GM19372 (cell line): ENCODE measurements around the gene UBASH3A.

Experiments used
- ATAC-seq: cut with Tn5 transposase; IDR thresholded peaks from one replicate; pipeline ENCODE4 v1.9.1; 2021; ENCODE audit warnings: mild to moderate bottlenecking, low read depth, moderate library complexity; ENCODE audit not compliant: unreplicated experiment

UBASH3A gene

GRCh38 chr21:42445311-42445710 is 41.6 kb downstream of the UBASH3A start:
- no peak for ATAC-seq

GRCh38 chr21:42446531-42446930 is 42.8 kb downstream of the UBASH3A start:
- ATAC-seq, result no peak

DNA sequence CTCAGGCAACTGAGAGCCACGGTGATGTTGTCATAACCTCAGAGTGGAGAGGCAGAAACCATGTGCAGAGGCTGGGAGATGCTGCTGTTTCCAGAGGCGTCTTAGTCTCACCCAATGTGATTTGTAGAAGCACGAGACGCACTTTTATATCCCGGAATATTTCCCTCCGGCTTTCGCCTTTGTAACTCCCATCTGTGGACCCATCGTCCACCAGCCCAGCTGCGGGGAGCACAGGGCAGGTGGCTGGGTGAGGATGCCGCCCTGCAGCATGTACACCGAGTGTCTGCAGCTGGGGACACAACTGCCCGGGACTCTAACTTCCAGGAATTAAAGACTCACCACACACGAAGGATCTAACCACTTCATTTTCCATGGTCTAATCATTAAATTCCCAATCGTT is 43.5 kb downstream of the UBASH3A start:
- ATAC-seq, result no peak

- no peak for ATAC-seq
These were observed 44.0 kb downstream of the UBASH3A start for GRCh38 chr21:42447732-42448131.

DNA sequence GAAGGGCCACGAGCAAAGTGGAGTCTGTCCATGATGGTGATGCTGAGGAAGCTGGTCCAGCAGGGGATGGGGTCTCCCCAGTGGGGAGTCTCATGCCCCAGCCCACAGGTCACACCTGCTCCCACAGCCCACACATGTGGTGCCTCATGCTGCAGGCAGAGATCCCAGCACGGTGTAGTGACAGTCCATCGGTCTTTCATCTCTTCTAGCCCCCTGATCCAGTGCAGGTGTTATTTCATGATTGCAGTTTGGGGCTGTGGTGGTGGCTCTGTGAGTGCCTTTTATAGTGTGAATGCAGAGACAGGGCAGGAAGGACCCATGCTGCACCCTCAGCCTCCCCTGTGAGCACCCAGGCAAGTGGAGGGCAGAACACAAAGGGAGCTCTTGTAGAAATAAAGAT is 45.0 kb downstream of the UBASH3A start:
- ATAC-seq, result no peak

- ATAC-seq, result no peak
These were observed 48.2 kb downstream of the UBASH3A start for GRCh38 chr21:42451941-42452340.

DNA sequence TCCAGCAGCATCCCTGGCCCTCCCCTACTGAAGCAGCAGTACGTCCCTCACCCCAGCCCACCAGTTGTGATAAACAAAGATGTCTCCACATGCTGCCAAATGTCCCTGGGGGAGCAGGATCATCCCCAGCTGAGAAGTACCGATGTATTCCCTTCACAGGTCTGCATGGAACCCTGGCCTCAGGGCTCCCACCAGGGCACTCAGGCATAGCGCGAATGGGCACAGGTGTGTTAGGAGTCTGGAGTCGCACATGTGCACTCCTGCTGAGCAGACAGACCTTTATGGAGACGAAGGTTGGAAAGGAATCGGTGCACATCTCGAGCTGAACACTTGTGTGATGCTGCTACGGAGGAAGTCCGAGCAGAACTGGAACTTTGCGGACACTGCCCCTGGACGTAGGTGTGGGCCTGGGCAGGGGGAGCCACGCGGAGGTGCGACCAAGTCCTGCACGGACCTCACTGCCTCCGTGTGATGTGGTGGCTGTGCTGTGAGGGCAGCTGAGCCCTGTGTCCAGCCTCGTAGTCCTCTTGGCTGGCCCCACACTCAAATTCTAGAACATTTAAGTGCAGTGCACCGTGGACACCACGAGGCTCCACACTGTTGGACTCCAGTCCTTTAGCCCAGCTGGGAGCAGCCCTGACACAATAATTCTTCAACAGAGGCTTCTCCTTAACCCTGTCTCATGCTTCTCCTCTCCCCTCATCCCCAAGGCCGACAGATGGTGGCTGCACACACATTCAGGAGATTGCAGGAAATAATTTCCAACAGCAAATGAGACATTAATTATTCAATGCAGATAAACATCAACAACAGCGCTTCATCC is 48.9 kb downstream of the UBASH3A start:
- no peak for ATAC-seq

GRCh38 chr21:42453224-42453985 is 49.7 kb downstream of the UBASH3A start:
- ATAC-seq, result no peak

DNA sequence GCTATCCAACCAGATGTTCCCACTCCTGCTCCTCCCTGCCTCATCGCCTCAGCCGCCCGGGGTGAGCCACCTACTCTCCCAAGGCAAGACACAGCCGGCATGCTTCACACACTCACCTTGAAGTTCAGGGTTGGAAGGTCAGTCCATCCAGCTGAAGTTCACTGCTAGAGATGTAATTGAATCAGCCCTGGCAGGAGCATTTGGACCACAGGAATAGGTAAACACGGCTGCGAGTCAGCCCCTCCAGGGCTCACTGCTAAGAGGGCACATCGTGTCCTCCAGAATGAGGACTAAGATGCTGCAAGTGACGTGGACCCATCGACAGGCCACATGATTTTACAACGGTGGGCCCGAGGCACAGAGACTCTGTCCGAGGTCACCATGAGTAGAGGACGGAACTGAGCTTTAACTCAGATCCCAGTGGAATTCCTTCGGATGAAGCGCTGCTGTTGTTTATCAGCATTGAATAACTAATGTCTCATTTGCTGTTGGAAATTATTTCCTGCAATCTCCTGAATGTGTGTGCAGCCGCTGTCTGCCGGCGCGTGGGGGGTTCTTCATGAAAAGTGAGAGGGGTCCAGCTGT is 50.4 kb downstream of the UBASH3A start:
- ATAC-seq, result no peak

DNA sequence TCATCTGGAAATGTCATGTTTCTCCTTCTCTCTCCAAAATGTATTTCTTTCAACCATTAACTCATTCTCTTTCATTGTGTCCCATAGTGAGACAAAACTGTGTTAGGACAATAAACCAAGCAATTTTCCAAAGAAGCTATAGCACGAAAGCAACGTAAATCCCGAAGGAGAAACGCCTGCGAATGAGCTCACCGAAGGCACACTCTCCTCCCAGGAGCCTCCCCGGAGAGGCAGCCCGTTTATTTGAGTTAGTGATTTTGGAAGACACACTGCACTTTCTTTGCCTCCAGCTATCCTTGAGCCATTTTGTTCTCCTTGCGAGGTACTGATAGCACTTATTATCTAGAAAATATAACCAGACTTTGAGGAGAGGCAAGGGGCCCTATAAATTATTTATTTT is 51.1 kb downstream of the UBASH3A start:
- no peak for ATAC-seq

GRCh38 chr21:42455196-42455595 is 51.5 kb downstream of the UBASH3A start:
- ATAC-seq, result no peak

GRCh38 chr21:42455754-42456440 is 52.2 kb downstream of the UBASH3A start:
- ATAC-seq, result no peak

DNA sequence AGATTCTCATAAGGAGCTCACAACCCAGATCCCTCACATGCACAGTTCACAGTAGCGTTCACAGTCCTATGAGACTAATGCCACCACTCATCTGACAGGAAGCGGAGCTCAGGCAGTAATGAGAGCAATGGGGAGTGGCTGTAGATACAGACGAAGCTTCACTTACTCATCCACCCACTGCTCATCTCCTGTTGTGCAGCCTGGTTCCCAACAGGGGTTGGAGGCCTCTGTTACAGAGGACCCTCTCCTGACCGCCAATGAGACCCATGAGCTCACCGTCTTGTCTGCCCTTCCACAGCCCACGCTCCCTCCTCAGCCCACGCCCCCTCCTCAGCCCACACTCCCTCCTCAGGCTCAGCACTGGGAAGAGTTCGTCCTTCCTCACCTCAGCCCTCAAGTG is 52.8 kb downstream of the UBASH3A start:
- ATAC-seq, result no peak

GRCh38 chr21:42459082-42459460 is 55.4 kb downstream of the UBASH3A start:
- ATAC-seq, result no peak

DNA sequence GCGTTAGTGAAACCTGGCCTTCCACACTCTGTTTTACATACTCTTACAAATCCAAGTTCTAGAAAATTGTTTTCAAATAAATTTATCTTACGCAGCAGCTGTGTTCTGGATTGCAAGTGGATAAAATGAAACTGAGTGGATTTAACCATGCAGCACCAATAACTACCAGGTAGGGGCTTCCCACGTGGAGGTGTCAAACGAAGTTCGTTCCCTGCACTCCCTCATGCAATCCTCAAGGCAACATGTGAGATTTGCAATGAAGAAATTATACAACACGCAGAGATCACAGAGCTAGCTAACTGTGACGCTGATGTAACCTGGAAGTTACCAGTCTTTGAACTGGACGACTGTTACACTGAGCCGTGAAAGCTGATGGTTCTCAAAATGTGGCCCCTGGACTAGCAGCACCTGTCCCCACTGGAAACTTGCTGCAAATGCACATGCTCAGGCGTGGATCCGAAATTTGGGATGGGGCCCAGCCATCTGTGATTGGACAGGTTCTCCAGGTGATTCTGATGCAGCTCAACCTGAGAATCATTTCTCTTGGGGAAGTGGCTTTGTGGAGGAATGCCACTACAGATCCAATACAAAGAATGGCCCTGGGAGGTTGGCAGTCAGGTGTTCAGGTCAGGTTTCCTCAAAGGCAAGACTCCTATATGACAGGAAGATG is 56.0 kb downstream of the UBASH3A start:
- ATAC-seq, result no peak

GRCh38 chr21:42460391-42461184 is 56.9 kb downstream of the UBASH3A start:
- ATAC-seq, result no peak

- ATAC-seq, result no peak
These were observed 57.5 kb downstream of the UBASH3A start for GRCh38 chr21:42461185-42461520.

- ATAC-seq, result no peak
These were observed 58.5 kb downstream of the UBASH3A start for GRCh38 chr21:42461881-42462877.
